B cell (primary cell): ENCODE results near the gene AOPEP. TPM values are rescaled to one million over a fixed set of nuclear protein-coding genes. Genes with fewer than 3 reads are reported as not detected.

Source experiments
- ATAC-seq: fragments of 200-7000 bp; cut with Tn5 transposase; one replicate; pipeline ENCODE4 v1.10.0; 2021; ENCODE audit warnings: low read depth, mild to moderate bottlenecking, moderate number of reproducible peaks, moderate library complexity
- CTCF ChIA-PET: fragments of 350-600 bp; sonication (Branson Sonifier 250); formaldehyde crosslinking; loops from one replicate; lab custom pipeline; 2021; ENCODE audit warnings: antibody characterized with exemption, inconsistent platforms; lab: Charles Lee
- POLR2A ChIA-PET: fragments of 350-600 bp; sonication (Branson Sonifier 250); formaldehyde crosslinking; loops from one replicate; lab custom pipeline; 2021; ENCODE audit warnings: antibody characterized with exemption; lab: Charles Lee
- DNase-seq: peaks from one replicate; pipeline ENCODE4 v3.0.0; 2013
- H2AFZ ChIP-seq: 2 replicates; pipeline ENCODE4 v1.6.1; 2012; ENCODE audit warnings: mild to moderate bottlenecking, low read depth, low read length; ENCODE audit not compliant: insufficient read depth, poor library complexity, severe bottlenecking
- H3K27ac ChIP-seq, 2 donors: 1 replicate in 1 of 2; 2 replicates in 1 of 2; pipeline ENCODE4 v1.5.1; 2012 to 2013; ENCODE audit warnings: low read length in 2 of 2, mild to moderate bottlenecking in 2 of 2, moderate library complexity in 1 of 2
- H3K27me3 ChIP-seq, 4 experiments: fragments of 200-600 bp in 1 of 4; sonication (generic) in 1 of 4; replicated peaks in 1 of 4; 1 replicate in 2 of 4; 2 replicates in 2 of 4; pipeline versions ENCODE4 v1.6.1 to v1.7.0; 2013 to 2016; ENCODE audit warnings: low read length in 3 of 4, mild to moderate bottlenecking in 2 of 4, mixed read lengths in 1 of 4, moderate library complexity in 1 of 4; ENCODE audit not compliant: insufficient read depth in 4 of 4, control insufficient read depth in 3 of 4; ENCODE audit errors: control extremely low read depth in 1 of 4
- H3K36me3 ChIP-seq, 2 experiments: replicated peaks in 1 of 2; 1 replicate in 1 of 2; 2 replicates in 1 of 2; pipeline versions ENCODE4 v1.6.1 to v1.7.1; 2013; ENCODE audit warnings: low read length in 1 of 2; ENCODE audit not compliant: insufficient read depth in 2 of 2, control insufficient read depth in 1 of 2; ENCODE audit errors: control extremely low read depth in 1 of 2, extremely low read depth in 1 of 2
- H3K4me1 ChIP-seq, 2 donors: fragments of 200-600 bp in 1 of 2; sonication (generic) in 1 of 2; 1 replicate in 1 of 2; 2 replicates in 1 of 2; pipeline versions ENCODE4 v1.5.1 to v1.6.1; 2013 to 2017; ENCODE audit warnings: low read length in 2 of 2; ENCODE audit not compliant: control insufficient read depth in 2 of 2, insufficient read depth in 2 of 2
- H3K4me2 ChIP-seq: replicated peaks from 2 replicates; pipeline ENCODE3; 2012; ENCODE audit warnings: mild to moderate bottlenecking, low read depth, low read length; ENCODE audit not compliant: poor library complexity, severe bottlenecking
- H3K4me3 ChIP-seq, 5 experiments: fragments of 200-600 bp in 1 of 5; sonication (generic) in 1 of 5; 1 replicate in 3 of 5; 2 replicates in 2 of 5; pipeline versions ENCODE4 v1.5.1 to v1.7.0; 2011 to 2016; ENCODE audit warnings: low read length in 4 of 5, mild to moderate bottlenecking in 4 of 5, low read depth in 2 of 5, control low read depth in 1 of 5, moderate library complexity in 1 of 5; ENCODE audit not compliant: insufficient read depth in 1 of 5; ENCODE audit errors: control extremely low read depth in 1 of 5, extremely low read depth in 1 of 5
- H3K79me2 ChIP-seq: fragments of 200-600 bp; sonication (generic); one replicate; pipeline ENCODE4 v1.6.0; 2016; ENCODE audit warnings: low read length; ENCODE audit not compliant: control insufficient read depth, insufficient read depth
- H3K9ac ChIP-seq: fragments of 200-600 bp; sonication (generic); 2 replicates; pipeline ENCODE4 v1.6.1; 2017; ENCODE audit warnings: mild to moderate bottlenecking, low read length, moderate library complexity
- H3K9me3 ChIP-seq, 3 donors: one replicate each; pipeline versions ENCODE4 v1.6.1 to v1.7.1; 2013; ENCODE audit warnings: low read length in 2 of 3; ENCODE audit not compliant: control insufficient read depth in 2 of 3, insufficient read depth in 1 of 3; ENCODE audit errors: control extremely low read depth in 1 of 3
- H4K20me1 ChIP-seq: 2 replicates; pipeline ENCODE4 v1.6.0; 2012; ENCODE audit warnings: mild to moderate bottlenecking, low read length; ENCODE audit not compliant: insufficient read depth, control insufficient read depth, poor library complexity, severe bottlenecking
- H3K27ac Mint-ChIP-seq: one replicate; pipeline ENCODE4 v1.8.0; 2021; ENCODE audit warnings: mixed read lengths
- H3K27me3 Mint-ChIP-seq: one replicate; pipeline ENCODE4 v1.8.0; 2021; ENCODE audit warnings: mixed read lengths
- H3K4me1 Mint-ChIP-seq: one replicate; pipeline ENCODE4 v1.8.0; 2021; ENCODE audit warnings: mixed read lengths
- H3K4me3 Mint-ChIP-seq: one replicate; pipeline ENCODE4 v1.8.0; 2021; ENCODE audit warnings: mixed read lengths
- H3K9me3 Mint-ChIP-seq: one replicate; pipeline ENCODE4 v1.8.0; 2022; ENCODE audit warnings: mixed read lengths; ENCODE audit not compliant: insufficient read depth
- CTCF ChIP-seq: fragments of 200-600 bp; IDR thresholded peaks from one replicate; pipeline ENCODE4 v1.8.0; 2022; ENCODE audit warnings: antibody characterized with exemption, mild to moderate bottlenecking
- EZH2 ChIP-seq: IDR thresholded peaks from 2 replicates; pipeline ENCODE4 v1.6.1; 2012; ENCODE audit warnings: borderline replicate concordance, low read depth, mild to moderate bottlenecking, moderate library complexity, low read length; ENCODE audit not compliant: insufficient read depth, poor library complexity, severe bottlenecking
- WGBS: methylation state at CpG from one replicate; pipeline ENCODE4 v1.1.5; 2013; ENCODE audit warnings: missing lambda C conversion rate; ENCODE audit not compliant: insufficient coverage; 5-methylcytosine and 5-hydroxymethylcytosine counted together
- intact Hi-C: fragments of 100-400 bp; cut with micrococcal nuclease; formaldehyde crosslinking; loops from one replicate; pipeline ENCODE4 v1.10.0; 2022
- polyA plus RNA-seq: library from polyadenylated mRNA; depleted of rRNA; stranded (reverse); fragments of >200 nt; gene quantifications from 2 replicates; pipeline ENCODE4 v1.2.3, GENCODE V29; 2012
- total RNA-seq, 2 donors: library from RNA; stranded (reverse); fragments of 120-200 nt in 1 of 2; gene quantifications; 1 replicate in 1 of 2; 2 replicates in 1 of 2; pipeline versions ENCODE4 v1.2.3 to v1.2.4, GENCODE V29; 2013 to 2022

The AOPEP gene
- total and polyA plus RNA-seq, 2 donors (not counting 1 experiment from before 2014, with no cell fraction given) = 5.1 to 35.8 TPM

GRCh38 chr9:95001720-95002119, 275.2 kb downstream of the AOPEP start:
- peaks cover 0 to 34% (median 30%) of the 10 kb centered on the region in 4 experiments for H3K27me3 ChIP-seq
- ChIA-PET CTCF (no interaction called here), POLR2A (no interaction called here)
- no peak overlapping the region for H3K27ac Mint-ChIP-seq
- H2AFZ ChIP-seq = no peak overlapping the region
- no peak overlapping the region for H3K9ac ChIP-seq
- no peak overlapping the region for H3K4me2 ChIP-seq
- no peaks in the 10 kb centered on the region for H3K36me3 ChIP-seq
- DNase-seq = no peak
- peaks cover 10 to 12% of the 10 kb centered on the region in 2 donors for H3K4me1 ChIP-seq
- no peaks in the 10 kb centered on the region for H3K79me2 ChIP-seq
- peaks cover 7% of the 10 kb centered on the region for H3K4me1 Mint-ChIP-seq
- H3K27me3 Mint-ChIP-seq = peaks cover 44% of the 10 kb centered on the region
- no peak for ATAC-seq
- H3K4me3 Mint-ChIP-seq = no peak overlapping the region
- no peak overlapping the region for H3K27ac ChIP-seq
- H3K9me3 Mint-ChIP-seq = no peaks in the 10 kb centered on the region
- no CpG with 5 or more reads among the region's 7 CpGs for WGBS
- no peaks in the 10 kb centered on the region for H4K20me1 ChIP-seq
- TF ChIP-seq EZH2 = no peak
- TF ChIP-seq CTCF = no peak
- no peak overlapping the region for H3K4me3 ChIP-seq
- no peaks in the 10 kb centered on the region for H3K9me3 ChIP-seq
- intact Hi-C loops = no loop called here

GRCh38 chr9:95003689-95004410, 277.4 kb downstream of the AOPEP start:
- POLR2A ChIA-PET = no interaction called here
- intact Hi-C loops = no loop called here
- no peak overlapping the region for H3K27ac Mint-ChIP-seq
- 0% methylated on average over 11 of the region's 19 CpGs for WGBS
- no peak overlapping the region for H3K27ac ChIP-seq
- ATAC-seq (no peak), DNase-seq (peak; percentile 27)
- peaks cover 10 to 12% of the 10 kb centered on the region in 2 donors for H3K4me1 ChIP-seq
- CTCF ChIA-PET = no interaction called here
- TF ChIP-seq EZH2 = no peak
- no peak for TF ChIP-seq CTCF
- no peaks in the 10 kb centered on the region for H3K36me3 ChIP-seq
- H3K4me1 Mint-ChIP-seq = peaks cover 7% of the 10 kb centered on the region
- H3K4me2 ChIP-seq = peak overlapping the region; percentile 86
- no peaks in the 10 kb centered on the region for H3K9me3 ChIP-seq
- H3K27me3 Mint-ChIP-seq = peaks cover 39% of the 10 kb centered on the region
- peak overlapping the region; percentile 90 for H3K4me3 Mint-ChIP-seq
- H3K9me3 Mint-ChIP-seq = no peaks in the 10 kb centered on the region
- H3K27me3 ChIP-seq = peaks cover 0 to 34% (median 28%) of the 10 kb centered on the region in 4 experiments
- H3K4me3 ChIP-seq = peak overlapping the region in 4 of 5 experiments; percentile 25 to 56 (median 50)
- H2AFZ ChIP-seq = peak overlapping the region; percentile 54
- H3K79me2 ChIP-seq = no peaks in the 10 kb centered on the region
- no peaks in the 10 kb centered on the region for H4K20me1 ChIP-seq
- H3K9ac ChIP-seq = peak overlapping the region; percentile 62
